Measurements from ENCODE around the gene NRG4.
"Not testable (repeated sequence)": the region's sequence is repeated elsewhere in the genome, so short reads cannot be mapped to it uniquely, and the experiment has no call there.

Gene NRG4

DNA sequence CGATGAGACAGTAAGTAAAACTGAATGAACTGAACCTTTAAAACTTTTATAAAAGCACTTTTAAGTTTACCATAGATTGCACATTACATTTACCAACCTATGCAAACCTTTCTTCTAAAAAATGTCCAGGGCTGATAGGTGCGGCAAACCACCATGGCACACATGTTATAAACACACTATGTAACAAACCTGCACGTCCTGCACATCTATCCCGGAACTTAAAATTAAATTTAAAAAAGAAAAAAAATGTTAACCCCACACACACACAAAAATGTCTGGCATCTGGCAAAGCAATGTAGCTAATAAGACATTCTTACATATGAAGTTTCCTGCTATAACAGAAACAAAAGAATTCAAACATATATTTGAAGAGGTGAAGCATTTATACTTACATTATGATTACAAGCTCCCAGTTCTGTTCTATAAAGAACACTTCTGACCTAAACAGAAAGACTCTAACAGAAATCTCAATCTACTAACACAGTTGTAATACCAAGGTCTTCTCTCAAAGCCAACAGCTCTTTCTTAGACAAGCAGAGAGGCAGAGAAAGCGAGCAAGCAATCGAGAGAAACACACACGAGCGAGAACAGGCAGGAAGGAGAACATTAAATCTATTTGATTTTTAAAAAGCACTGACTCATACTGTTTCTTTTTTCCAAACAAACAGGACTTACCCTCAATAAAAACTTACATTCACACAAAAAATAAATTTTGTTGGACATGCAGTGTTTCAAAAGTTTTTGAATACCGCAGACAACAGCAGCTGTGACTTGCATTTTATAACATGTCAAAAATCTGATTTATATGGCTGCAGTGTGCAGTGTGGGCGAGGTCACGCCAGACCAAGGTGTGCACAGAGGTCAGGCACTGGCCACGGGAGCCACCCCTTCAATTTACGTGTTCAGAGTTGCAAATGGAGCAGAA, at the start of gene NRG4:
NRG4 (minus strand) TSS at position 798 of the 925 bp plus-strand sequence. CDS start 1,194 bp downstream, outside the sequence.
- DNase-seq (ENCODE audit: low spot score): peak; percentile 5

- peak; percentile 63 for DNase-seq (ENCODE audit: low spot score)
These were observed 49.5 kb upstream of the NRG4 start for GRCh38 chr15:76061700-76062099.

DNA sequence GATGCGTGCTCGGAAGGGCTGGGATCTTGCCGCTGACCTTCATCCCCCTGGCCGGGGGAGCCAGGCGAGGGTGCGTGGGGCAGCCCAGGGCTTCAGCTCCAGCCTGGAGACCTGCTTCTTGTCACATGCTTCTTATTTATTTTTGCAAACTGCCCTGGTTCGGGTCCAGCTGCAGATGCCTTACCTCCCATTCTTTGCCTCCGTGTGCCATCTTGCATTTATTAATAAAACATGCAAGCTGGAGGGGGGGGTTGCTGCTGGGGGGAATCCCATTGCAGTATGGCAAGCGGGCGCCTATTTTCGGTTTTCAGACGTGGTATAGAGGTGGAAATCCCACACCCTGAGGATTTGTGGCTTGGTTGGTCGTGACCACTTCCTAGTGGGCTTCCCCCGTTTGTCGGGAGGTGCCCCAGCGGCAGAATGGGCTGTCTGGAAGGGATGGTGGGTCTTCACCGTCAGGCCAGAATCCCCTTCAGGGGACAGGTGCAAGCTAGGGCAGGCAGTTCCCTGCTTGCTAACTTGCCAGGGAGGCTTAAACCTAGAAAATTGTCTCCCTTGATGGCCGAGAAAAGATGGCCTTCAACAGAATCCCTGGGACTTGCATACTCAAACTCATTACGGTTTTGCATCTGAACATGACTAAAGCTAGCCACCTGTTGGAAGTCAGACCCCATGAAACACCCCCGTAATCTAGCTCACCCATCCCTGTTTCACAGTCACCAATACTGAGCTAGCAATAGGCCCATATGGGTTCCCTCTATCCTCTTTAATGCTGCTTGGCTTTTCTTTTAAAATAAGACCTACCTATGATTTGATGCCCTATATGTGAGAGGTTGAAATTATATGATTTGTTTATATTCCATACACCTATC, 48.1 kb upstream of the NRG4 start:
- no peak for DNase-seq (ENCODE audit: low spot score)

DNA sequence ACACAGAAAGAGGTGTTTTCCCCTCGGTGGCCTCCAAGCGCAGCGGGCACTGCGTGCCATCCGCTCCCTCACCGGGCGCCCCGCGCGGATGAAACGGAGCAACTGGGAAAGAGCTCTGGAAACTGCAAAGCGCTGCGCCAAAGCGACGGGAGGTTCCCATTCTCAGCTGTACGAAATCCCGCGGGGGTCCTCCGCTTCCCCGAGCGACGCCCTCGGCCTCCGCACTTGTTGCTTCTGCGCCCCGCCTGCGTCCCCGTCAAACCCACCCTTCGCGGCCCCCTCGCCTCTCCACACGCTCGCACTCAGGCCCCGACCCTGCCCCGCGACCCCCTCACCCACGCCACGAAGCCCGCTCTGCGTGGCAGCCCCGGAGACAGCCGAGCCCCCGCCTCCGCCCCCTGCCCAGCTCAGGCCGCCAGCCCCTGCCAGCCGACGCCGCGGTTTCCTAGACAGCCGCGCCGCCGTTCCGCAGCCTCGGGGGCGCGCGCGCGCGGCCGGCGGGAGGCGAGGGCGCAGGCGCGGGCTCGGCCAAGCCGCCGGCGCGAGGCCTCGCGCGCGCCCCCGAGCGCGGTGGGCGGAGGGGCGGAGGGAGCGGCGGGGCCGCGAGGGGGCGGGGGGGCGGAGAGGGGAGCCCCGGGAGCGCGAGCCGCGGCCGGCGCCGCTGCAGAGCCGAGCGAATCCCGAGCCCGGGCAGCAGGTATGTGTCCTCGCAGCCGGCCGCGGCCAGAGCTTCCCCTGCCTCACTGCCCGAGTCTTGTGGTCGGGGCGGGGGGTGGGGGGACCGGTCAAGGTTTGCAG, 47.3 kb upstream of the NRG4 start, which contains the start of gene TMEM266:
TMEM266 (plus strand) TSS at position 666 of the 798 bp plus-strand sequence. CDS start 74,279 bp downstream, outside the sequence.
- DNase-seq (ENCODE audit: low spot score): peak; percentile 61

- DNase-seq (ENCODE audit: low spot score): peak; percentile 89
These were observed 46.6 kb upstream of the NRG4 start for GRCh38 chr15:76058714-76059319.

DNA sequence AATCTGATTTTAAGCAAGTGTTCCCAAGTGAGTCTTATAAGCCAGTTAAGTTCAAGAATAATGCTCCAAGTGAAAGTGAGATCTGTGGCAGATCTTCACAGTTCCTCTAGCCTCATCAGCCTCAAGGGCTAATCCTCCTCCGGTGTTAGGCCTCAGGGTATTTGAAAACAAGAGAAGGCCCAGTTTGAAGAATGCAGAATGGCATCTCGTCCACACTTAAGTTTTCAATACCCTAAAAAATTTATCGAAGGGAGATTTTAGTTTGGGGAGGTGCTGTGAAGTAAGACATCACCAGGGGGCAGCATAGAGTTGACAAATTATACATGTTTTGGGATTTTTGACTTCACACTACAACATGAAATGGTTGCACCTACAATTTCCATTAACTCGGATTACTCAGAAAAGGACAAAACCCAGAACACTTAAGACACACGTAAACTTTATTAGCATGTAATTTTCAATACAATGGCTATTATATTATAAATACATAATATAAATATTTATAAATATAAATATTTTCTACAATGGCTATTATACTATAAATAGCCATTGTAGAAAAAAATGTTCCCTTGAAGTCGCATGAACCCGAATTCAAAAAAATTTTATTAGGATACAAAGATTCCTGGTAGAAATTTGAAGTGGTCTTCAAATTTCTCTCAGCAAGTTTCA, 45.2 kb upstream of the NRG4 start:
- peak; percentile 81 for DNase-seq (ENCODE audit: low spot score)

- no peak for DNase-seq (ENCODE audit: low spot score)
These were observed 44.7 kb upstream of the NRG4 start for GRCh38 chr15:76056931-76057330.

DNA sequence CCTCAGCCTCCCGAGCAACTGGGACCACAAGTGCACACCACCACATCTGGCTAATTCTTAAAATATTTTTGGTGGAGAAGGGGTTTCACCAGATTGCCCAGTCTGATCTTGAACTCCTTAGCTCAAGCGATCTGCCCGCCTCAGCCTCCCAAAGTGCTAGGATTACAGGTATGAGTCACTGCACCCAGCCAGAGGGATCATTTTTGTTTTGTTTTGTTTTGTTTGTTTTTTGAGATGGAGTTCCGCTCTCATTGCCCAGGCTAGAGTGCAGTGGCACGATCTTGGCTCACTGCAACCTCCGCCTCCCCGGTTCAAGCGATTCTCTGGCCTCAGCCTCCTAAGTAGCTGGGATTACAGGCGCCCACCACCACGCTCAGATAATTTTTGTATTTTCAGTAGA, 42.0 kb upstream of the NRG4 start:
- DNase-seq (ENCODE audit: low spot score): not testable (repeated sequence)

- DNase-seq (ENCODE audit: low spot score): no peak
These were observed 26.3 kb upstream of the NRG4 start for GRCh38 chr15:76038512-76038911.

DNA sequence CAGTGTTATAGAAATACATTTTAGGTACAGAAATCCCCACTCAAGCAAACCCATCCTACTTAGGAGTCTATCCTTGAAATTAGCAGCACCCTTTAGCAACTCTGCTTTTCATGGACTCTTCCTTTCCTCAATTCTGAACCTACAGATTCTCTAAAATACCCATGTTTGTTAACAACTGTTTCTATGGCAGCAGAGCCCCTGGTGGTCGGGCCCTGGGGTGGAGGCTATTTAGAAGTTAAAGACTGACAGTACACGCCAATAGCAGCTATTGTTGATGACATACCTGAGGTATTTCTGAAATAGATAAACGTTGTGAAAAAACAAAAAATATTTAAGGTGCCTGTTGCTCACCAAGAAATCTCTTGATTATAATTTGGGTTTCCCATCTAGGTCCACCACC, 23.4 kb upstream of the NRG4 start:
- DNase-seq (ENCODE audit: low spot score): no peak

- DNase-seq (ENCODE audit: low spot score): no peak
These were observed 21.9 kb upstream of the NRG4 start for GRCh38 chr15:76034111-76034510.

DNA sequence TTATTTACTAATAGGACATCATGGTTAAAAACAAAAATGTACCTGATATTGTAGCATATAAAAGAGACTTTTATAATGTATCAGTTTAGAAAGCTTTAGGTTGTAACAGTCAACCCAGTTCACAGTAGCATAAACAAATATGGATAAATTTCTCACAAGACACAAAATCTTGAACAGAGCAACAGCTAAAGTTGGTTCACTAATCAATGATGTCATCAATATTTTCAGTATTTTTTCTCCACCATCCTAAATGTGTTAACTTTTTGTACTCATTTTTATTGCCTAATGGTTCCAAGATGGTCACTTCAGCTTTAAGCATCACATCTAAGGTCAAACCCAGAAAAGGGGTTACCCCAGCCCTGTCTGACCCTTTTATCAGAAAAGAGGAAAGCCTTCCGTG, 21.2 kb upstream of the NRG4 start:
- no peak for DNase-seq (ENCODE audit: low spot score)

- DNase-seq (ENCODE audit: low spot score): no peak
These were observed 19.8 kb upstream of the NRG4 start for GRCh38 chr15:76032046-76032445.

DNA sequence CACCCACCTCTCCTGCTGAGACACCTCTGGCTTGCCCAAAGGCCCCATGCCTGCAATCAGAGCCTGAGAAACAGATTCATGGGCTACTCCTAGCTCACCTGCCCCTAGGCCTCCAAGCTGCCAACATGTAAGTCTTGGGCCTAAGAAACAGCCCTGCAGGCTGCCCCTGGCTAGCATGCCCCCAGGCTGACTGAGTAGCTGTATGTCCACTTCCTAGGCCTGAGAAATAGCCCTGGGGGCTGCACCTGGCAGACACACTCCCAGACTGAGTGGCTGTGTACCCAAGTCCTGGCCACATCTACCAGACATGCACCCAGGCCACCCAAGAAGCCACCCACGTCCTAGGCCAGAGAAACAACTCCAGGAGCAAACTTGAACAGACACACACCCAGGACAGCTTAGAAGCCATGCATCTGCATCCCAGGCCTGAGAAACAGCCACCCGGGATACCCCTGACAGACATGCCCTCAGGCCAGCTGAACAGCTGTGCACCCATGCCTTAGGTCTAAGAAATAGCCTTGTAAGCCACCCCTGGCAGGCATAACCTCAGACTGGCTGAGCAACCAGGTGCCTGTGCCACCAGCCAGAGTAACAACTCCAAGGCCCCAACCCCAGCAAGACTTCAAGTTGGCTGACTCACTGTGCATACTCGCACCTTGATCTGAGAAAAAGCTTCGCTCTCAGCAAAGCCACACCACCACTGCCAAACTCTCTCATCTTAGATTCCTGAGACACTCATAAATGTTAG, 12.0 kb upstream of the NRG4 start:
- DNase-seq (ENCODE audit: low spot score): no peak

GRCh38 chr15:76013470-76013869, 1.2 kb upstream of the NRG4 start:
- DNase-seq (ENCODE audit: low spot score): not testable (repeated sequence)

DNA sequence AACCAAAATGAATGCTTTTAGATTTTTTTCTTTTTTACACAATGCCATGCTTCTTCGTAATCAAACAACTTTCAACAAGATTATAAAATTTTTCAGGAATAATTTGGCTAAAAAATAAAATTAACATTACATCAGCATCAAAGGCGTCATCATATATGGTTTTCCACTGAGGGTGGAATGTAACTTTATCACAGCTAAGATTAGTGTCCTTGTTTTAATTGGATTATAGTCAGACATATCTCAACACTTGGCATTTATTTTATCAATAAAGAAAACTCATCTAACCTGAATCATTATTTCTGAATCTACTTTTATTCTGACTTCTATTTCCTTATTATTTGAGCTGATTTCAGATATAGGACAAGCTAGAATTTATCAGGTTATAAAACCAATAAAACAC, 1.6 kb downstream of the NRG4 start:
- DNase-seq (ENCODE audit: low spot score): no peak

- DNase-seq (ENCODE audit: low spot score): peak; percentile 1
These were observed 6.0 kb downstream of the NRG4 start for GRCh38 chr15:76006136-76006778.

GRCh38 chr15:76003364-76003763, 8.9 kb downstream of the NRG4 start:
- no peak for DNase-seq (ENCODE audit: low spot score)

- DNase-seq (ENCODE audit: low spot score): no peak
These were observed 16.6 kb downstream of the NRG4 start for GRCh38 chr15:75995611-75996010.

GRCh38 chr15:75994220-75994619, 18.0 kb downstream of the NRG4 start:
- DNase-seq (ENCODE audit: low spot score): no peak

Measured in cerebellar cortex (tissue), 1 donor.